ENCODE measurements around the gene OR2G3.

- TF ChIP-seq EZH2phosphoT487 (IDR thresholded peaks at IDR 0.05; ENCODE audit: insufficient read depth, low read depth) (no peak), EZH2 (IDR thresholded peaks at IDR 0.05; ENCODE audit: insufficient read depth, poor library complexity, severe bottlenecking) (no peak)
Measured at GRCh38 chr1:247646867-247647266, 41.5 kb downstream of the OR2G3 start.

Measured in GM23248 (cell line).